Putamen (tissue), 1 donor: ENCODE data around the gene PTPRK.
"Not testable (repeated sequence)": the region's sequence is repeated elsewhere in the genome, so short reads cannot be mapped to it uniquely, and the experiment has no call there.

Source experiments
- DNase-seq: peaks from one replicate; pipeline ENCODE4 v3.0.0-alpha.2; 2016; ENCODE audit warnings: low spot score

PTPRK gene

GRCh38 chr6:128439627-128440026 is 80.8 kb downstream of the PTPRK start:
- DNase-seq: no peak

- DNase-seq: peak; percentile 15
Measured at GRCh38 chr6:128438393-128438792, 82.0 kb downstream of the PTPRK start.

DNA sequence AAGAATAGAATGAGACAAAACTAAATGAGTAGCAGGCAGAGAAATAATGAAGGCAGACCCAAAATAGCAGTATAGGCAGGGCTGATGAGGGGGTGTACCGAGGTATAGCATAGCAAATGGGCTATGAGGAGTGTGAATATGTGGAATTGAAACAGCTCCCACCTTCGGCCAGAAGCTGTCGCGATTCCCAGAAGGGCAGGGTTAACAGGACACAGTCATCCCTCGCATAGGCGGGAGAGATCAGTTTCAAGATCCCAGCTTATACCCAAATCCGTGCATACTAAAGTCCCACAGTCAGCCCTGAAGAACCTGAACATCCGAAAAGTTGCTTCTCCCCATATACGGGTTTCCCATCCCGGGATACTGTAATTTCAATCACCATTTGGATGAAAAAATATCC is 82.7 kb downstream of the PTPRK start:
- DNase-seq: no peak

DNA sequence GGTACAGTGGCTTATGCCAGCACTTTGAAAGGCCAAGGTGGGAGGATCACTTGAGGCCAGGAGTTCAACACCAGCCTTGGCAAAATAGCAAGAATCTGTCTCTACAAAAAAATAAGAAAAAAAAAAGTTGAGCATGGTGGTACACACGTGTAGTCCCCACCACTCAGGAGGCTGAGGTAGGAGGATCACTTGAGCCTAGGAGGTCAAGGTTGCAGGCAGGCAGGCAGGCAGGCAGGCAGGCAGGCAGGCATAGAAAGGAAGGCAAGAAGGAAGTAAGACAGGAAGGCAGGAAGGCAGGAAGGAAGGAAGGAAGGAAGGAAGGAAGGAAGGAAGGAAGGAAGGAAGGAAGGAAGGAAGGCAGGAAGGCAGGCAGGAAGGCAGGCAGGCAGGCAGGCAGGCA is 85.6 kb downstream of the PTPRK start:
- DNase-seq: not testable (repeated sequence)

GRCh38 chr6:128432394-128432793 is 88.0 kb downstream of the PTPRK start:
- DNase-seq: no peak

- DNase-seq: no peak
Measured at GRCh38 chr6:128427139-128427538, 93.3 kb downstream of the PTPRK start.

- DNase-seq: no peak
Measured at GRCh38 chr6:128425856-128426255, 94.5 kb downstream of the PTPRK start.

DNA sequence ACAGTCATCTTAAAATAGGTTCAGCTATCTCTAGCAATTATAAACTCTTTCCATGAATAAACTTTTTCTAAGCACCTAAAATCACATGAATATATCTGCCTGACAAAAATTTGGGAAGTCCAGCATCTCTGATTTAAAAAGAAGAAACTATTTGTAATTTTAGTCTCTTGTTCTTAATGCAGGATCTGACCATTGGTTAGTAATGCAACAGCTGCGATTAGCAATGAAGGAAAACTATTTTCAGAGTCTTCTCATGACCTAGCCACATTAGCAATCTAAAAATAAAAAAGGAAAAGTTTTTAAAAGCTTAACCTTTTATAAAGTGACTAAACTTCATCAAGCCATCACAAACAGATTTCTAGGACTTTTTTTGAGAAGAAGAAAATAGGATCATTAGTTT is 97.5 kb downstream of the PTPRK start:
- DNase-seq: no peak

GRCh38 chr6:128422200-128422599 is 98.2 kb downstream of the PTPRK start:
- DNase-seq: no peak

DNA sequence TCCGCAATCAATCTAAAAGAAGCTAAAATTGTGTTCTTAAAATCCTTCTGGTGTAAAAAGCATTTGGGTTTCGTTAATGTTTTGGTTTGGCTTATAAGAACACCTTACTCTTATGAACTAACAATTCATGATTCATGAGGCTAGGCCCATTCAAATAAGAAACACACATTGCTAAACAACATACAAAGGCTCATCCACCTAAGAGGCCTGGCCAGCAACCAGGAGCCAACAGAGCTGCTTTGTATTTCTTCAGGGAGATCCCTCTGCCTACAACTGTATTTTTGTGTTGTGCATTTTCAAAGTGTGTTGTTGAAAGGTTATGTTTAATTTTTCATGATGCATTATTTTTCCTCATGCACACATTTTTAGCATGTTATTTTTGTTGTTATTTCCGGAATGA is 98.6 kb downstream of the PTPRK start:
- peak; percentile 28 for DNase-seq

GRCh38 chr6:128417698-128418097 is 102.7 kb downstream of the PTPRK start:
- DNase-seq: no peak

DNA sequence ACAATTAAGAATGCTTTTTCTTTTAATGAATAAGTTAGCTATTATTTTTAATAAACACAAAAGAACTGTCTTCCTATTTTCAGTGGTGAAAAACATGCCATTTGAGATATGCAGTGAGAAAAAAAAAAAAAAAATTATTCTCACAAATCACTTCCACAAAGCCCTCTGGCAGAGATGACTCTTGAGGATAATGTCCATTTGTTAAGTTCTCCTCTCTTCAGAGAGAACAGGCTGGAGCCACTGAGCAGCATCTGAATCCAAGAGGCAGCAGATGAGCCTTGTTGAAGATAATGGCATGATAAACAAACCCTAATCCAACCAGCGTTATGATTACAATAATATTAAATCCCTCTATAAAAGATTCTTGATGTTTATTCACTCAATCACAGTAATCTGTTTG is 105.0 kb downstream of the PTPRK start:
- DNase-seq: peak; percentile 17

- DNase-seq: no peak
Measured at GRCh38 chr6:128414943-128415342, 105.5 kb downstream of the PTPRK start.

DNA sequence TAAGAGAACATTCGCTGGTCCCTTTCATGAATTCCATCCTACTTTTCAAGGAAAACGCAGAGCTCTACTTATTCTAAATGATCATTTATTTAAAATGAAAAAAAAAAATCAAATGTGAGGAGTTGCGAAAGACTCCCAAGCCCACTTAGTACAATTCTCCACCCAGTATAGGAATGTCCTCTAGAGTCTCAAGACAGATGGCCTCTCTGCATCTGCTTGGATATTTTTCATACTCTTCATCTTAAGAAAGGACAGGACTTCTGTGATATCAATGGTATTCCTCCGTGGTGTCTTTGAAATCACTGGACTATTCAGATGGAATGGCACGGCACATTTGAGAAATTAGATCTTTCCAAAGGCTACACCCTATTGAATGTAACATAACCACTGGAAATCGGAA is 107.1 kb downstream of the PTPRK start:
- no peak for DNase-seq

GRCh38 chr6:128412680-128413079 is 107.7 kb downstream of the PTPRK start:
- no peak for DNase-seq

DNA sequence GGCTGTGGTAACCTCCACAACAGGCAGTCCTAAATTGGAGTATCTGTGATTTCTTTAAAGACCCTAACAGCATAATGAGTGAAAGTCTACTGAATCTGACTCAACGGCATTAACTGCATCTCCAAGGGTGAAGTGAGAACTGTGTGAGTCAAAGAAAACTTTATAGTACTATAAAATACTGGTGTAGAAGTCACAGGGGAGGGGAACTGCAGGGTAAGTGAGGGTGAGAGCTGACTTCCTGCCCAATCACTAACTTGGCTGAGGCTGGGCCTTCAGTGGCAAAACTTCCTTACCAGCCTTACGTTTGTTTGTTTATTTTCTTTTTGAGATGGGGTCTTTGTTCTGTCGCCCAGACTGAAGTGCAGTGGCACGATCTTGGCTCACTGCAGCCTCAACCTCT is 109.8 kb downstream of the PTPRK start:
- DNase-seq: no peak

DNA sequence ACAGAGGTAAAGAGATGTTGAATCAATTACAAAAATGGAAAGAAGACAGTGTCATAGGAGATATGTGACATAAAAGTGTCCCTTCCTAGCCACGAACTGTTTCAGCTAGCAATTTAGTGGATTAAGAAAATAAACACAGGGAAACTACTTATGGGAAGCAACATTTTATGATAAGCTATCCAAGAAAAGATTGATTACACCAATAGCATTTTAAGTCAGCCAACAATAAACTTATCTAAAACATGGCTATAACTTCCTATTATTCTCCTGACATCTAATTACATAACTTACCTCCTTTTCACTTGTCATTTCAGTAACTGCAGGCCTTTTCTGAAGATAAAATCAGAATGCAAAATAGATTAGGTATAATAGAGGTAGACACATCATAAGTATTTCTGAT is 111.4 kb downstream of the PTPRK start:
- no peak for DNase-seq

DNA sequence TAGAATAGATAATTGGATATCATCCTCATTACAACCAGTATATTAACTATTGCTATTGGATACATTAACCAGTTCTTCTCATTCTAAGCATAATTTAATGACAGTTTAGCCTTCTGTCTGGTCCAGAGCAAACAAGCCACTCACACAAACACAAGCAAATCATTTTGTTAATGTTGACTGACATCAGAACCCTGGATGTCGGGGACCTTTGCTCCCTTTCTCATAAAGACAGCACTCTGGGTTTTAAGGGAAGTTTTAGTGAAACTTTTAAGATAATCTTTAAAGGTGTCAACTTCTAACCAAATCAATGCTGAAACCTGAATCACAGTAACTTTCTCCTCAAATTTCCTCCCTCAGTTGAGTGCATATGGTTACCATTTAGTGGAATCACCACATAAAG is 113.9 kb downstream of the PTPRK start:
- no peak for DNase-seq

DNA sequence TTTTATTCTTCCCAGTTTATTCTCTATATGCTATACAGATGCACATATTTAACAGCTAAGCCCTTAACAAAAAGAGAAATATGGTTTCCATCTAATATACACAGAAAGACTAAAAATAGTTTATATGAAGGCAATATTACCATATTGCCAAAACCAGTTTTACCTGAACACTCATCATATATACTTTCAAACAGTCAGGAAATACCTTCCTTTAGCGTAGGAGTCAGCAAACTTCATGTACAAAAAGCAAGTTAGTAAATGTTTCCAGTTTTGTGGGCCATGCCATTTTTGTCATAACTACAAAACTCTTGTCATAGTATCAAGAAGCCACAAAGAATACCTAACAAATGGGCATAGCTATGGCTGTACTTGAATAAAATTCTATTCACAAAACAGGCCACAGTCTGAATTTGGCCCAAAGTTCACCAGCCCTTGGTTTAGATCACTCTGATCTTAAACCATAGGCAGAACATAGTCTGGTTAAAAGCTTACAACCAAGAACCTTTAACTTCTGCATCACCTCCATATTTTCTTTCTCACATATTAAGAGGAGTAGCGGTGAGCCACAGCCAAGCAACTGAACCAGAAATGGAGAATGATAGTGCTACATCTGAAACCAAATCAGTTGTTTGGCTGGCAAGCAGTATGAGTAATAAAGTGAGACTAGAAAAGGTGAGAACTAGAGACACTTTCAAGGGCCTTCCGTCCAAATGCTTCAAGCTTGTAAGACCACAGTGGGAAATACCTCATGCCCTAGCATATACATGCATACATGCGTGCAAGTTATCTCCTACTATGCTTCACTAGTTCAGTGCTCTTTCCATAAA is 116.6 kb downstream of the PTPRK start:
- no peak for DNase-seq

DNA sequence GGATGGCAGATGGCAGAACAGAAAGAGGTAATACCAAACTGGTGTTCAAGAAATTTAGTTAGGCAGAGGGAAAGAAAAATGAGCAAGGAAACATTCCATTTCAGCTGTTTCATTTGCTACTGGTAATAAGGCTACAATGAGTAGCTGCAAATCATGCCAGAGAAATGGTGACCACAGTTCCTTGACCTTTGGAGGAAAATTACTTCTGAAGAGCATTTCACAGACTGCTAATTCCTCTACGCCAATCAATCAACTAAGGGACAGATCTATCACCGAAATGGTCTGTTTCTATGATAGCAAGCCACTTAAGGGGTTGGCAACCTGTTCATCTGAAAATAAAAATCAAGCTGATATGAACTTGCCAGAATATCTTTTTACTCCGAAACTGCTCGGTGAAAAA is 119.5 kb downstream of the PTPRK start:
- DNase-seq: no peak

- DNase-seq: no peak
Measured at GRCh38 chr6:128397996-128398395, 122.4 kb downstream of the PTPRK start.

GRCh38 chr6:128395596-128395995 is 124.8 kb downstream of the PTPRK start:
- DNase-seq: no peak

GRCh38 chr6:128395188-128395587 is 125.2 kb downstream of the PTPRK start:
- DNase-seq: no peak

DNA sequence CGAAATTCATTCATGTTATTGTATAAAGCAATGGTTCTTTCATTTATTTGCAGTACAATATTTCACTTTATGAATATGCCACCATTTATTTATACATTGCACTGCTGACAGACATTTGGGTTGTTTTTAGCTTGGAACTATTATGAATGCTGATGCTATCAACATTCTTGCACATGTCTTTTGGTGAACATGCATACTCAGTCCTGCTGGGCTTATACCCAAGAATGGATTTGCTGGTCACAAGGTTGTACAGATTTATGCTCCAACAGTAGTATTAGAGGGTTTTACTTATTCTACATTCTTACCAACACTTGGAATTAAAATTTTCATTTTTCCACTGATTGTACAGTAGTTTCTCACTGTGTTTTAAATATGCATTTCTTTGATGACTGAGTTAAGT is 126.2 kb downstream of the PTPRK start:
- DNase-seq: no peak
